C4-2B (cell line): ENCODE data around the gene MBOAT2.

Experiments used
- ZFX ChIP-seq: fragments of 450-650 bp; IDR thresholded peaks from 2 replicates; pipeline ENCODE4 v1.6.1; 2017
- TF ChIP-seq, protein P1 (sequence below): fragments of 450-650 bp; conservative IDR thresholded peaks from 2 replicates; pipeline ENCODE4 v1.5.1; 2017; ENCODE audit warnings: mild to moderate bottlenecking

DNA sequence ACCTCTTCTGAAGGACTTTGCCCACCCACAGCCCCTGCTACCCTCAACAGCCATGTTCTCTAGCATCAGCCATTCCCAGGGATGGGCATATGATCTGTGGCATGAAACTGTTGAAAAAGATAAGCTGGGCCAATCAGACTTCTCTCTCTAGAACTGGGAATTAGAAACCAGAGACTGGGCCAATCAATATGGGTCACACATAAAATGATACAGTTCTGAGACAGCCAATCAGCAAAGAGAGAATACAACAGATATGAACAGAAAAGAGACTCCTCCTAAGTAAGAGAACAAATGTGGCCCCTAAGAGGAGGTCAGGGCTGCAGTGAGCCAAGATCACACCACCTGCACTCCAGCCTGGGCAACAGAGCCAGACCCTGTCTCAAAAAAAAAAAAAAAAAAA, 168.2 kb downstream of the MBOAT2 start:
- TF ChIP-seq, protein P1, sequence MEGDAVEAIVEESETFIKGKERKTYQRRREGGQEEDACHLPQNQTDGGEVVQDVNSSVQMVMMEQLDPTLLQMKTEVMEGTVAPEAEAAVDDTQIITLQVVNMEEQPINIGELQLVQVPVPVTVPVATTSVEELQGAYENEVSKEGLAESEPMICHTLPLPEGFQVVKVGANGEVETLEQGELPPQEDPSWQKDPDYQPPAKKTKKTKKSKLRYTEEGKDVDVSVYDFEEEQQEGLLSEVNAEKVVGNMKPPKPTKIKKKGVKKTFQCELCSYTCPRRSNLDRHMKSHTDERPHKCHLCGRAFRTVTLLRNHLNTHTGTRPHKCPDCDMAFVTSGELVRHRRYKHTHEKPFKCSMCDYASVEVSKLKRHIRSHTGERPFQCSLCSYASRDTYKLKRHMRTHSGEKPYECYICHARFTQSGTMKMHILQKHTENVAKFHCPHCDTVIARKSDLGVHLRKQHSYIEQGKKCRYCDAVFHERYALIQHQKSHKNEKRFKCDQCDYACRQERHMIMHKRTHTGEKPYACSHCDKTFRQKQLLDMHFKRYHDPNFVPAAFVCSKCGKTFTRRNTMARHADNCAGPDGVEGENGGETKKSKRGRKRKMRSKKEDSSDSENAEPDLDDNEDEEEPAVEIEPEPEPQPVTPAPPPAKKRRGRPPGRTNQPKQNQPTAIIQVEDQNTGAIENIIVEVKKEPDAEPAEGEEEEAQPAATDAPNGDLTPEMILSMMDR: no peak
- no peak for TF ChIP-seq ZFX
